Caco-2 (cell line): Measurements from ENCODE around the gene PARD3. TPM values are rescaled to one million over a fixed set of nuclear protein-coding genes. Genes with fewer than 3 reads are reported as not detected.
"Not testable (repeated sequence)": the region's sequence is repeated elsewhere in the genome, so short reads cannot be mapped to it uniquely, and the experiment has no call there.

Experiments used
- BruUV-seq: library from RNA; stranded (reverse); fragments of 400-500 nt; replicated peaks from 2 replicates; lab custom pipeline; 2021; lab: Mats Ljungman, UMichigan
- CTCF ChIA-PET: fragments of 300-600 bp; sonication (Branson Sonifier 250); formaldehyde crosslinking; loops from one replicate; lab custom pipeline; 2022; ENCODE audit warnings: antibody characterized with exemption; lab: Charles Lee
- POLR2A ChIA-PET: fragments of 300-600 bp; sonication (Branson Sonifier 250); formaldehyde crosslinking; loops from one replicate; lab custom pipeline; 2022; ENCODE audit warnings: antibody characterized with exemption; lab: Charles Lee
- DNase-seq, 2 experiments: peaks; one replicate each; pipeline versions ENCODE4 v3.0.0 to v3.0.0-alpha.2; 2020 to 2022
- H3K27me3 ChIP-seq: replicated peaks from 2 replicates; pipeline ENCODE4 v1.6.0; 2011; ENCODE audit warnings: low read length; ENCODE audit not compliant: control insufficient read depth, insufficient read depth
- H3K36me3 ChIP-seq: 2 replicates; pipeline ENCODE4 v1.5.1; 2011; ENCODE audit warnings: low read length; ENCODE audit not compliant: control insufficient read depth, insufficient read depth
- H3K4me1 ChIP-seq: fragments of 250-450 bp; sonication (Bioruptor Pico); 2 replicates; pipeline ENCODE4 v1.5.1; 2020; ENCODE audit warnings: mild to moderate bottlenecking
- H3K4me3 ChIP-seq: 2 replicates; pipeline ENCODE4 v1.5.1; 2011; ENCODE audit warnings: low read depth, mild to moderate bottlenecking, control low read depth, low read length
- H3K9me3 ChIP-seq: fragments of 250-450 bp; sonication (Bioruptor Pico); 2 replicates; pipeline ENCODE4 v1.5.1; 2020; ENCODE audit warnings: mild to moderate bottlenecking, moderate library complexity
- H3K27ac Mint-ChIP-seq: one replicate; pipeline ENCODE4 v1.8.0; 2022; ENCODE audit warnings: mixed read lengths; ENCODE audit not compliant: unreplicated experiment
- H3K27me3 Mint-ChIP-seq: one replicate; pipeline ENCODE4 v1.8.0; 2022; ENCODE audit warnings: mixed read lengths; ENCODE audit not compliant: insufficient read depth, unreplicated experiment
- H3K36me3 Mint-ChIP-seq: one replicate; pipeline ENCODE4 v1.8.0; 2022; ENCODE audit warnings: mild to moderate bottlenecking, mixed read lengths; ENCODE audit not compliant: insufficient read depth, unreplicated experiment
- H3K4me1 Mint-ChIP-seq: one replicate; pipeline ENCODE4 v1.8.0; 2022; ENCODE audit warnings: low read depth, mixed read lengths; ENCODE audit not compliant: unreplicated experiment
- H3K4me3 Mint-ChIP-seq: one replicate; pipeline ENCODE4 v1.8.0; 2022; ENCODE audit warnings: mild to moderate bottlenecking, moderate library complexity, mixed read lengths; ENCODE audit not compliant: unreplicated experiment
- H3K9me3 Mint-ChIP-seq: one replicate; pipeline ENCODE4 v1.8.0; 2022; ENCODE audit warnings: mixed read lengths; ENCODE audit not compliant: unreplicated experiment
- intact Hi-C: fragments of 100-400 bp; cut with micrococcal nuclease; formaldehyde crosslinking; loops from one replicate; pipeline ENCODE4 v1.10.0; 2022; ENCODE audit not compliant: unreplicated experiment
- total RNA-seq: library from RNA; stranded (reverse); gene quantifications from 2 replicates; pipeline ENCODE4 v1.2.3, GENCODE V29; 2022
- TF ChIP-seq, protein P1 (sequence below), 2 experiments: fragments of 200-600 bp in 1 of 2; IDR thresholded peaks; 1 replicate in 1 of 2; 2 replicates in 1 of 2; pipeline versions ENCODE4 v1.5.1 to v1.8.0; 2011 to 2022; ENCODE audit warnings: antibody characterized with exemption in 1 of 2, control low read depth in 1 of 2, inconsistent platforms in 1 of 2, low read depth in 1 of 2, low read length in 1 of 2, mild to moderate bottlenecking in 1 of 2, moderate library complexity in 1 of 2; ENCODE audit not compliant: insufficient read depth in 1 of 2, severe bottlenecking in 1 of 2, unreplicated experiment in 1 of 2

PARD3 gene
- total RNA-seq, 1 experiment from 2014 or later = 80.7 TPM

DNA sequence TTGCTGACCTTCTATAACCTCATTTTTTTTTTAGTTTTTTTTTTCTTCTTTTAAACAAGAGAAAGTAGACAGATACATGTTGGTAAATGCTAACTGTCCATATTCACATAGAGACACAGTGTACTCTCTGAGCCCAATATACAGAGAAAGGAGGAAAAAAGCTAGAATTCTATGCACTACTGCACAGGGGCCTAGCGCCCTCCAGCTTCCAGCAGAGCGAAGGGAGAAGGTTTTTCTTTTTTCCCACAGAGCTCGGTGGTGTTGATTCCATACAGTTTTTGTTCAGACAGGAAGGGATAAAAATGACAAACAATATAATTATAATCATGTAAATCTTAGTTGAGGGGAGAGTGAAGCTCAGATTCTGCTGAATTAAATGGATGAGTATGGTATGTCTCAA, 423.9 kb downstream of the PARD3 start:
- BruUV-seq, H3K36me3 Mint-ChIP-seq, H3K27me3 Mint-ChIP-seq, H3K27ac Mint-ChIP-seq, H3K4me3 ChIP-seq, H3K4me1 ChIP-seq, H3K36me3 ChIP-seq, POLR2A ChIA-PET, H3K27me3 ChIP-seq, H3K4me3 Mint-ChIP-seq, H3K4me1 Mint-ChIP-seq, H3K9me3 ChIP-seq, H3K9me3 Mint-ChIP-seq: not testable (repeated sequence)
- TF ChIP-seq, protein P1, sequence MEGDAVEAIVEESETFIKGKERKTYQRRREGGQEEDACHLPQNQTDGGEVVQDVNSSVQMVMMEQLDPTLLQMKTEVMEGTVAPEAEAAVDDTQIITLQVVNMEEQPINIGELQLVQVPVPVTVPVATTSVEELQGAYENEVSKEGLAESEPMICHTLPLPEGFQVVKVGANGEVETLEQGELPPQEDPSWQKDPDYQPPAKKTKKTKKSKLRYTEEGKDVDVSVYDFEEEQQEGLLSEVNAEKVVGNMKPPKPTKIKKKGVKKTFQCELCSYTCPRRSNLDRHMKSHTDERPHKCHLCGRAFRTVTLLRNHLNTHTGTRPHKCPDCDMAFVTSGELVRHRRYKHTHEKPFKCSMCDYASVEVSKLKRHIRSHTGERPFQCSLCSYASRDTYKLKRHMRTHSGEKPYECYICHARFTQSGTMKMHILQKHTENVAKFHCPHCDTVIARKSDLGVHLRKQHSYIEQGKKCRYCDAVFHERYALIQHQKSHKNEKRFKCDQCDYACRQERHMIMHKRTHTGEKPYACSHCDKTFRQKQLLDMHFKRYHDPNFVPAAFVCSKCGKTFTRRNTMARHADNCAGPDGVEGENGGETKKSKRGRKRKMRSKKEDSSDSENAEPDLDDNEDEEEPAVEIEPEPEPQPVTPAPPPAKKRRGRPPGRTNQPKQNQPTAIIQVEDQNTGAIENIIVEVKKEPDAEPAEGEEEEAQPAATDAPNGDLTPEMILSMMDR (IDR thresholded peaks at IDR 0.05; ENCODE audit: insufficient read depth in 1 of 2, low read depth in 1 of 2, low read length in 1 of 2, severe bottlenecking in 1 of 2, unreplicated experiment in 1 of 2) = peak in 1 of 2 experiments; percentile 58
- intact Hi-C loops = loop anchor here (5.0 to 10.0 kb wide), 2 partner anchors 246 to 1056 kb away; partner anchors contain the start of gene NRP1
- CTCF ChIA-PET = interaction anchor here (0.6 kb wide), 1 partner anchor 1198 kb away, joined by 3 read pairs; no protein-coding TSS in a partner anchor
- peak in 1 of 2 experiments; percentile 30 for DNase-seq

DNA sequence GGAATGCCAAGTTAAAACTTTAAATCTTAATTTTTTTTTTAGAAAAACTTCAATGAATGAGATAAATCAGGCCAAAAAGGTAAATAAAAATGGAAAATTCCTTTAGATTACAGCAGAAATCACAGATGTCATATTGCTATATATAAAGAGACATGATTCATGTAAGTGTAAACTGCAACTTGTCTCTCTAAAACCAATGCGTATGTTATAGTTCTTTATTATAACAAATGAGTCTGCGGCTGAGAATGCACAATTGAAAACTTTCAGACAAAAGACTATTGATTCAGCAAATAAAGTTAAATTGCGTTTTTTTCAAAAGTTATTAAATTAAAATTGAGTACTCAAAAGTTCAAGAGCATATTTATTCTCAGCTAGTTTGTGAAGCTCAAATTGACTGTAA, 425.3 kb downstream of the PARD3 start:
- Mint-ChIP-seq H3K9me3 (no peaks in the 10 kb centered on the region), H3K27ac (no peak overlapping the region), H3K4me3 (no peak overlapping the region), H3K4me1 (peaks cover 6% of the 10 kb centered on the region), H3K27me3 (no peaks in the 10 kb centered on the region), H3K36me3 (peaks cover 5% of the 10 kb centered on the region)
- ChIA-PET POLR2A (no interaction called here), CTCF (no interaction called here)
- H3K36me3 ChIP-seq = no peaks in the 10 kb centered on the region; the same call in 1 of the 2 replicates
- H3K9me3 ChIP-seq = no peaks in the 10 kb centered on the region
- TF ChIP-seq, protein P1 (IDR thresholded peaks at IDR 0.05; ENCODE audit: insufficient read depth in 1 of 2, low read depth in 1 of 2, low read length in 1 of 2, severe bottlenecking in 1 of 2, unreplicated experiment in 1 of 2) = no peak
- intact Hi-C loops = loop anchor here (5.0 to 10.0 kb wide), 2 partner anchors 248 to 1055 kb away; partner anchors contain the start of gene NRP1
- no peaks in the 10 kb centered on the region for H3K4me1 ChIP-seq
- no peak for DNase-seq
- BruUV-seq = no TSS peak
- H3K4me3 ChIP-seq = no peak overlapping the region
- no peaks in the 10 kb centered on the region for H3K27me3 ChIP-seq

DNA sequence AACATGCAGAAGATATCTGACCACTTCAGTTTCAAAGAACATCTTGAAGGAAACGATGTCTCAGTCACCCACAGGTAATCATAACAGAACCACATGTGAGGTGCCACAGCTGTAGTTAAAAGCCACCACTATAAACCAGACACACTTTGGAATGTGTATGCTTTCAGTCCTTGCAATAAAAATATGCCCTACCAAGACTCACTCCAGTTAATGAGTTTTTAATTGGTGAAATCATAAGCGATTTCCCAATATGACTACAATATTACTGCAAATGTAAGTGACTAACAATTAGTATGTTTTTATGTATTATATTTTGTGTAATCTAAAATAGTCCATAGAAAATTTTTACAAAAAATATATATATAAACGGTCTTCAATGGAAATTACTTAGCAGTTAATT, 428.2 kb downstream of the PARD3 start:
- H3K27me3 Mint-ChIP-seq = no peaks in the 10 kb centered on the region
- intact Hi-C loops = no loop called here
- no peak overlapping the region for H3K4me3 Mint-ChIP-seq
- no TSS peak for BruUV-seq
- Histone ChIP-seq H3K36me3 (peaks cover under 1% of the 10 kb centered on the region; the same call in 1 of the 2 replicates), H3K4me3 (no peak overlapping the region), H3K4me1 (no peaks in the 10 kb centered on the region), H3K9me3 (no peaks in the 10 kb centered on the region), H3K27me3 (no peaks in the 10 kb centered on the region)
- no peak overlapping the region for H3K27ac Mint-ChIP-seq
- H3K9me3 Mint-ChIP-seq = no peaks in the 10 kb centered on the region
- DNase-seq = no peak
- TF ChIP-seq, protein P1 (IDR thresholded peaks at IDR 0.05; ENCODE audit: insufficient read depth in 1 of 2, low read depth in 1 of 2, low read length in 1 of 2, severe bottlenecking in 1 of 2, unreplicated experiment in 1 of 2) = no peak
- ChIA-PET CTCF (no interaction called here), POLR2A (no interaction called here)
- peaks cover 11% of the 10 kb centered on the region for H3K36me3 Mint-ChIP-seq
- H3K4me1 Mint-ChIP-seq = peaks cover 6% of the 10 kb centered on the region
